Middle frontal gyrus (tissue), 1 donor: ENCODE results near the gene TRIP12.
A peak's percentile ranks its signal among the peaks of the same experiment; 100 is the strongest.
"Not testable (repeated sequence)": the region's sequence is repeated elsewhere in the genome, so short reads cannot be mapped to it uniquely, and the experiment has no call there.

ENCODE experiments used
- DNase-seq: peaks from one replicate; pipeline ENCODE4 v3.0.0-alpha.2; 2015; ENCODE audit warnings: low spot score; ENCODE audit errors: extremely low spot score

TRIP12 gene

GRCh38 chr2:229921101-229921891 is 513 bp downstream of the TRIP12 start:
- peak; percentile 16 for DNase-seq

- DNase-seq = no peak
Observed at GRCh38 chr2:229920011-229920641, 1.7 kb downstream of the TRIP12 start.

- no peak for DNase-seq
Observed at GRCh38 chr2:229917793-229918192, 4.0 kb downstream of the TRIP12 start.

- DNase-seq = no peak
Observed at GRCh38 chr2:229914171-229914570, 7.6 kb downstream of the TRIP12 start.

GRCh38 chr2:229910832-229911412 is 10.9 kb downstream of the TRIP12 start:
- no peak for DNase-seq

GRCh38 chr2:229910147-229910831 is 11.5 kb downstream of the TRIP12 start:
- DNase-seq = no peak

GRCh38 chr2:229909090-229909489 is 12.7 kb downstream of the TRIP12 start:
- no peak for DNase-seq

GRCh38 chr2:229905601-229906000 is 16.2 kb downstream of the TRIP12 start:
- no peak for DNase-seq

GRCh38 chr2:229903037-229903436 is 18.8 kb downstream of the TRIP12 start:
- no peak for DNase-seq

- no peak for DNase-seq
Observed at GRCh38 chr2:229901819-229902218, 20.0 kb downstream of the TRIP12 start.

- not testable (repeated sequence) for DNase-seq
Observed at GRCh38 chr2:229900514-229900913, 21.3 kb downstream of the TRIP12 start.

GRCh38 chr2:229900012-229900411 is 21.8 kb downstream of the TRIP12 start:
- no peak for DNase-seq

GRCh38 chr2:229899604-229900003 is 22.2 kb downstream of the TRIP12 start:
- no peak for DNase-seq

- DNase-seq = no peak
Observed at GRCh38 chr2:229896857-229897256, 25.0 kb downstream of the TRIP12 start.

- DNase-seq = no peak
Observed at GRCh38 chr2:229889023-229889422, 32.8 kb downstream of the TRIP12 start.

- DNase-seq = no peak
Observed at GRCh38 chr2:229888031-229888430, 33.8 kb downstream of the TRIP12 start.

- DNase-seq = no peak
Observed at GRCh38 chr2:229887441-229887840, 34.4 kb downstream of the TRIP12 start.

GRCh38 chr2:229884775-229885699 is 36.8 kb downstream of the TRIP12 start:
- no peak for DNase-seq

- DNase-seq = no peak
Observed at GRCh38 chr2:229882583-229882982, 39.2 kb downstream of the TRIP12 start.

- DNase-seq = no peak
Observed at GRCh38 chr2:229880892-229881586, 40.8 kb downstream of the TRIP12 start.
